Activated CD4-positive, alpha-beta T cell treated with anti-CD3 and anti-CD28 coated beads, Interleukin-2, amount 50 U/mL, for 1 hour (primary cell): ENCODE results near the gene KLHL26.
A peak's percentile ranks its signal among the peaks of the same experiment; 100 is the strongest.
"Not testable (repeated sequence)": the region's sequence is repeated elsewhere in the genome, so short reads cannot be mapped to it uniquely, and the experiment has no call there.

Source experiments
- DNase-seq: peaks from one replicate; pipeline ENCODE4 v3.0.0-alpha.2; 2020

The KLHL26 gene

GRCh38 chr19:18668252-18668631 is 31.4 kb downstream of the KLHL26 start:
- DNase-seq = no peak

- no peak for DNase-seq
Observed at GRCh38 chr19:18668744-18669523, 32.1 kb downstream of the KLHL26 start.

DNA sequence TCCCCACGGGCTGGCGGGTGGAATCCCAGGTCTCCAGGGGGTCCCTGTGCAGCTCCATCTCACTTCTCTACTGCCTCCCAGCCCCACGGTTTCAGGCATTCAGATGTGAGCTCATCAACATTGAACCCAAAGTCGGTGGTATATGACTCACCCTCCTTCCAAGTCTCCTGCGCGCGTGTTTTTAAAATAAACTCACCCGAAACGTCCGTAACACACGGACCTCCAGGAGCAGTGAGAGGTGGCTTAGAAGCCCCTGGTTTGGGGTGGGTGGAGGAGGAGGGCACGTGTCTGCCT is 32.6 kb downstream of the KLHL26 start:
- DNase-seq = no peak

DNA sequence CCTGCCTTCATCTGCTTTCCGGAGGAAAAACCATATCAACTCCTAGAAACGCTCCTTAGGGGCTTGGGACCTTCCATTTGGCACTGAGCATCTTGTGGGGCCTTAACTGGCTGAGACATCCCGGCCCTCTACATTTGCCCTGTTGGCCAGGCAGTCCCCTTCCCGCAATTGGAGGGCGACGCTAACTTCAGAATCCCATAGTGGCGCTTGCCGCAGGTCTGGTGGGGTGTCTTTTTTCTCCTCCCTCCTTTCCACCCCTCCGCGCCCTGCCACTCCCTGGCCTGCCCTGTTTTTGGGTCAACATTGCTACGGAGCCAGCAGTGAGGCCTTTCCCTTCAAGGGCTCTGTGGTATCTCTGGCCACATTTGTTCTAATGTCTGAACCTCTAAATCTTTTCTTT is 33.1 kb downstream of the KLHL26 start:
- DNase-seq = no peak

DNA sequence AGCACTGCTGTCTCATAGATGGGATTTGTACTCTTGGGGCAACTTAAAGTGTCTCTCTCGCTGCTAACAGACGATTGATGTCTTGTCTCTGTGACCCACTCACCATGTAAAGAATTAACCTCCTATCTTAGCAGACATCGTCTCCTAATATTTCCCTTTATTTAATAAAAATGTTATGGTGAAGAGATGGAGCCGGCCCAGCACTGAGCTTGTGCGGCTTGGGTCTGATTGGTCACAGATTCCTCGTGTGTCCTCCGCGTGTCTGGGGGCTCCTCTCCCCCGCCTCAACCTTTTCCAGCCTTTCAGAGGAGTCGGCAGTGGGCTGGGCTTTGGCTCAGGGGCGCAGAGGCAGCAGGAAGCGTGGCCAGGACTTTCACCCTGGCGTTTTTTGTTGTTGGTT is 33.5 kb downstream of the KLHL26 start:
- DNase-seq = no peak

DNA sequence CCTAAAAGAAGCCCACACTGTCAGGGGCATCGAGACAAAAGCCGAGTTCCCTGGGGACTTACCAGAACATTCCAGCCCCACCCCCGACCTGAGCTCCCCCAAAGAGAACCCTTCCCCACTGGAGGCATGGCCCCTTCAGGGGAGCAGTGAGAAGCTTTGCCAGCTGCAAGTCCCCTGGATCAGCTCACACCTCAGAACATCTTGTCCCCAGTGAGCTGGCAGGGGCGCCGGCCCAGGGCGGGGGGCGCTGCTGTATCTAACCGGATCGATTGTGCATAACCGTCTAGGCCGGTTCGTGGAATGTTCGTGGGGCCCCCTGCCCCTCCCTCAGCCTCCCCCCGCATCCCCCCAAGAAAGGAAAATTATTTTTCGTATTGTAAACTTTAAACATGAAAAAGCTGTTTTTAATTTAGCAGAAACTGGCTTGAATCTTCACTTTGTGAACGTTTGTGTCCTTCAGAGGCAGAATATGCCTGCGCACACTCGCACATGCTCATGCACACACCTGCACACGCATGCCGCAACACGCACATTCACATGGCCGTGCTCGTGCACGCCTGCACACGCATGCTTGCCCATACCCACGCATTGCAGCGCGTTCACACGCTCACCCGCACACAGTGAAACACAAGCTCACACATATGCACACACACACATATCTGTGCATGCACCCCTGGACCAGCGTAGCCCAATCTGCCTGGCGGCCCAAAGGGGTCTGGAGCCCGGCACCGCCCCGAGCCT is 34.6 kb downstream of the KLHL26 start:
- DNase-seq = no peak

DNA sequence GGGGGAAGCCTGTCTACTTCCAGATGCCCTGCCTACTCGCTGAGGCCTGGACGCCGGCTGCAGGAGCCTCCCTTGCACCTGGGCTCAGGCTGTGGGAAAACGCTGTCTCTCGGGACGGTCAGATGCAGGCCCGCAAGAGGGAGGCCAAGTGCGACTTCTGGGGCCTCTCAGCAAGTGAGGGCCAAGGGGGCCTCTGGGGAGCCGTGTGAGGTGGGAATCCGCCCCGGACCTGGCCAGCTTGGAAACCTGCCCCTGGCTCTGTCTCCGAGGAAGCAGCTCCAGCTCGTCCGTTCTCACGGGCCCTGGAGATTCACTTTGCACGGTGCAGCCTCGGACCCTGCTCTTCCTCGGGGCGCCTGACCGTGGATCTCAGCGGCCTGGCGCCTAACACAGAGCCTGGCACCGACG is 35.2 kb downstream of the KLHL26 start:
- DNase-seq = no peak

GRCh38 chr19:18672606-18673337 is 35.9 kb downstream of the KLHL26 start:
- no peak for DNase-seq

GRCh38 chr19:18674616-18675015 is 37.8 kb downstream of the KLHL26 start:
- no peak for DNase-seq

- no peak for DNase-seq
Observed at GRCh38 chr19:18675779-18676178, 39.0 kb downstream of the KLHL26 start.

GRCh38 chr19:18676692-18677091 is 39.9 kb downstream of the KLHL26 start:
- DNase-seq = no peak

- DNase-seq = no peak
Observed at GRCh38 chr19:18677156-18677555, 40.3 kb downstream of the KLHL26 start.

DNA sequence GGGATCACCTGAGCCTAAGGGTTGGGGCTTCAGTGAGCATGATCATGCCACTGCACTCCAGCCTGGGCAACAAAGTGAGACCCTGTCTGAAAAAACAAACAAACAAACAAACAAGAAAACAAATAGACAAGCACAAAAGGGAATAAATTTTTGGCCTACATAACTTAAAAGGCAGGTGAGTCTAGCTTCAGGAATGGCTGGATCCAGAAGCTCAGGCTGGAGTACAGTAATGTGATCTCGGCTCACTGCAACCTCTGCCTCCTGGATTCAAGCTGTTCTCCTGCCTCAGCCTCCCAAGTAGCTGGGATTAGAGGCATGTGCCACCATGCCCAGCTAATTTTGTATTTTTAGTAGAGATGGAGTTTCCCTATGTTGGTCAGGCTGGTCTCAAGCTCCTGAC is 43.3 kb downstream of the KLHL26 start:
- DNase-seq = not testable (repeated sequence)

DNA sequence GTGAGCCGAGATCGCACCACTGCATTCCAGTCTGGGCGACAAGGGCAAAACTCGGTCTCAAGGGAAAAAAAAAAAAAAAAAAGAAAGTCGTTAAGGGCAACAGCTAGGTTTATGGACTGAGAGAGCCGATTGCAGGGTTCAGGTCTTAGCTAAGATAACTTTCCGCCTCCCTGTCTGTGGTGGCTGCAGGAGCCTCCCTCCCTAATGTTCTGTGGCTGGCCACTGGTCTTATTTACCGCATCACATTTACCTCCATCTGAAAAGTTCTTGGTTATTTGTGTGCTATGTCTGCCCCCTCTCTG is 45.9 kb downstream of the KLHL26 start:
- DNase-seq = no peak

DNA sequence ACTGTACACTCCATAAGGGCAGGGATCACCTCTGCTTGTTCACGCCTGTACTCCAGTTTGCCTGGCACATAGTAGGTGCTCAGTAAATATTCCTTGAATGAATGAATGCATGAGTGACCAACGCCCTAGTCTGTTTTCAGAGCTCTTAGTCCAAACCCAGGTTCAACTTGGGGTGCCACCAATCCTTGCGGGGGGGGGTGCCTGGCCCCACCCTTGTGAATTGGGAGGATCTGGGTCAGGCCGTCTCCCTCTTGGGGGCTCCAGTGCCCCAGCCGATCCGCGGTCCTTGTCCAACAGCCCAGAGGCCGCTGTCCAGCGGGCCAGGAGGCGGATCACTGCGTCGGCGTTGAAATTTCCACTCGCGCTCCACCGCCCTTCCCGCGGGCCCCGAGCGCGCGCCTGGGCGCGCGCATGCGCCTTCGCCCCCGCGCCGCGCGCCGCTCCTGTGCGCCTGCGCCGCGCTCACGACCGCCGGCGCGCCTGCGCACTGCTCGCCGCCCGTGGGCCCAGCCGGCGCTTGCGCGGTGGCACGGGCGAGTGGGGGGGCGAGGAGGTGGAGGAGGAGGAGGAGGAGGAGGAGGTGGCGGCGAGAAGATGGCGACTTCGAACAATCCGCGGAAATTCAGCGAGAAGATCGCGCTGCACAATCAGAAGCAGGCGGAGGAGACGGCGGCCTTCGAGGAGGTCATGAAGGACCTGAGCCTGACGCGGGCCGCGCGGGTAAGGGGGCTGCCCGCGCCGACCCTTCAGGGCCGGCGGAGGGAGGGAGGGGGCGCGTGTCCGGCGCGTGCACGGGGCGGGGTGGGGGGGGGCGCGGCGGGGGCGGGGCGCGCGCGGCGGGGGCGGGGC is 46.5 kb downstream of the KLHL26 start, which contains the start of gene CRTC1:
Gene CRTC1, plus strand, starts transcription at position 572 of the 849 bp plus-strand sequence. Its CDS starts 23 bp downstream, at position 595.
- peak; percentile 95 for DNase-seq

DNA sequence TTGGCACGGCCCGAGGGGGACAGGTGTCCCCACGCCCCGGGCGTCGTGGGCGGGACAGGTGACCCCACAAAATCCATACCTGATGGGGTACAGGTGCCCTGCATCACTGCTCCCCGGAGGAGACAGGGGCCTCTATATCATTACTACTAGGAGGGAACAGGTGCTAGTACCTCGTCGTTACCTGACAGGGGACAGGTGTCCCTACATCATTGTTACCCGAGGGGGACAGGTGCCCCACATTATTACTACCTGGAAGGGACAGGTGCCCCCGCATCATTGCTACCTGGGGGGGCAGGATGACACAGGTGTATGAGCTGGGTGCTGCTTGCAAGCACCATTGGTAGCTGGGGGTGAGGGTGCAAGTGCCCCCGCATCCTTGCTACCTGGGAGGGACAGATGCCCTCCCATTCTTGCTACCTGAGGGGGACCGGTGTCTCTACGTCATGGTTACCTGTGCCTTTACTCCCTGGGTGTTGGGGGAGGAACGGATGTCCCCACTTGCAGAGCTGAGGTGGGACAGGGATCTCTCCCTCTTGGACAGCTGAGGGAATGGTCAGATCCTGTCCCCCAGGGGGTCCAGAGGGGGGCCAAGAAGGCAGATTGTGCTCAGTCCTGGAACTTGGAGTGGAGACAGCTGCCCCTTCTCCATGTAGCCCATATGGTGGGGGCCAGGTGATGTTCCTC is 47.3 kb downstream of the KLHL26 start:
- no peak for DNase-seq

DNA sequence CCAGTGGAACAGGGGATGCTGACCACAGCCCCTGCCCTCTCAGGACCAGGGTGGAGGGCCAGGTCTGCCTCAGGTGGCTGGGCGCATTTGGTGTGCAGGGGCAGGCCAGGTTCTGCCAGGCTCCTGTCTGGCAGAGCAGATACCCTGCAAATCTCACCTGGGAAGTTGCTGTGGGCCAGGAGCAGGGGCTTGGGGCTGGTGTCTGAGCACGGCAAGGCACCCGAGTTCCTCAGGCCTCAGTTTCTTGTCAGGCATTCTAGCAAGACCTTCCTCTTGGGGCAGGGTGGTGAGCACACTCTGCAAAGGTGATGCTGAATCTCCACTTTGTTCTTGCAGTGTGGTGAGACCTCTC is 47.8 kb downstream of the KLHL26 start:
- DNase-seq = no peak

DNA sequence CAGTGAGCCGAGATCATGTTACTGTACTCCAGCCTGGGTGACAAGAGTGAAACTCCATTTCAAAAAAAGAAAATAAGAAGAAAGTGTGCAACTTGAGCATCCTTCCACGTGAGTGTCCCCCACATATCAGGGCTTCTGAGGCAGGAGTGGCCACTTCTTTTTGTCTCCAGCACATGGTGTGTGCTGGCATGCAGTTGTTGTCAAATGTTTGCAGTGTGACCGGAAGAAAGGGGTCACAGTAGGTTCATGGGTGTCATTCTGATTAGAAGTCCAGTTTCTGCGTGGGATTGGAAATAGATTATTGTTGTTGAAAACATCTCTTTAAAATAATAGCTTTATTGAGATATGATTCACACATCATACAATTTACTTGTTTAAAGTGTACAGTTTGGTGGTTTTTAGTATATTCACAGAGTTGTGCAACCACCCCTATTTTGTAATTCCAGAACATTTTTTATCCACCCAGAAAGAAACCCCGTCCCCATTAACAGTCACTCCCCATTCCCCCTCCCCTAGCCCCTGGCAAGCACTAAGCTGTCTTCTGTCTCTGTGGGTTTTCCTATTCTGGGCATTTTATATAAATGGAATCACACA is 48.9 kb downstream of the KLHL26 start:
- DNase-seq = no peak

DNA sequence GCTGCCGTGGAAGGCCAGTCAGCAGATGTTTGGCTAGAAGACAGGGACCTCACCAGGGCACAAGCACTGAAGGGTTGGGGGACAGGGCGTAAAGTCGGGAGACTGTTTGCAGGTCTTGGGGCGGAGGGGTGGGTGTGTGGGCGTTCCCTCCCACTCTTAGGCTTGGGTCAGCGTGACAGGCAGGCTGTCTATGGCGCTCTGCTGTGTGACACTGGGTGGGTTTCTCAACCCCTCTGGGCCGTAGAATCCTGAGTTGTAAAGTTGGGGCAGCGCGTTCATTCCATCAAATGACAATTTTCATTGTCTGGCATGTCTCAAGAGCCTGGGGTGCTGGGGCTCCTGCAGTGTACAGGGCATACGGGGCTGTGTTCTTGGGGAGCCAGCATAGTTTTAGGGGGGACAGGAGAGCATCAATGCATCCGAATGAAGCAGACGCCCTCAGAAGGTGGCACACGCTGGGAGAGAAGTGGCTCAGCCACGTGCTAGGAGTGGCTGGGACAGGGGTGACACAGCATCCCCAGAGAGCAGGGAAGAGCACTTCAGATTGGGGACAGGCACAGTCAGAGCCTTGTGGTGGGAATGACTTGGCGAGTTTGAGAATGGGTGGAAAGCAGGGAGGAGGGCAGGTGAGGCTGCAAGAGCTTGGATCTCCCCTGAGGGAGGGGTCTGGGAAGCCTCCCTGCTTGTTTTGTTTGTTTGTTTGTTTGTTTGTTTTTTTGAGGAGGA is 51.1 kb downstream of the KLHL26 start:
- no peak for DNase-seq

- no peak for DNase-seq
Observed at GRCh38 chr19:18696023-18696422, 59.2 kb downstream of the KLHL26 start.

GRCh38 chr19:18697680-18698079 is 60.9 kb downstream of the KLHL26 start:
- DNase-seq = no peak
